ENCODE data around the gene EYA2.

EYA2 gene

GRCh38 chr20:47141941-47142773, 247.5 kb downstream of the EYA2 start:
- no peak for DNase-seq (ENCODE audit: low read depth, low spot score)

GRCh38 chr20:47142774-47143170, 248.1 kb downstream of the EYA2 start:
- no peak for DNase-seq (ENCODE audit: low read depth, low spot score)

GRCh38 chr20:47143657-47144056, 249.0 kb downstream of the EYA2 start:
- no peak for DNase-seq (ENCODE audit: low read depth, low spot score)

- no peak for DNase-seq (ENCODE audit: low read depth, low spot score)
Measured at GRCh38 chr20:47144463-47144862, 249.8 kb downstream of the EYA2 start.

- DNase-seq (ENCODE audit: low read depth, low spot score), result no peak
Measured at GRCh38 chr20:47146686-47147085, 252.0 kb downstream of the EYA2 start.

GRCh38 chr20:47148059-47148458, 253.4 kb downstream of the EYA2 start:
- no peak for DNase-seq (ENCODE audit: low read depth, low spot score)

DNA sequence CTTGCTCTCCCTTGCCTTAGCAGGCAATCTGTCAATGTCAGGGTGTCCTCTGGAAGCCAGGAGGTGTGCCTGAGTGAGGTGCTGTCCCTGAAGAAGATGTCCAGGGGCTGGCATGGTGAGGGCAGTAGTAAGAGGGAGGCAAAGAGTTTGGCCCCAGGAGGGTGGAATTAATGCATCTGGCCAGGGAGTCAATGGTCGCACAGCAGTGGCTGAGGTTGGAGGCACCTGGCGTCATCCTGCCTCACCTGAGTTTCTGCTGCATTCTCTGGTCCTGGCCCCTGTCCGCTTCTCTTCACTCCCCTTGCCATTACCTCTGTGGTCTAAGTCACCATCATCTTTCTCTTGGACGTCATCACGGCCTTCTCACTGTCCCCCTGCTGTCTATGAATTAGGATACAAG, 255.3 kb downstream of the EYA2 start:
- DNase-seq (ENCODE audit: low read depth, low spot score), result no peak

DNA sequence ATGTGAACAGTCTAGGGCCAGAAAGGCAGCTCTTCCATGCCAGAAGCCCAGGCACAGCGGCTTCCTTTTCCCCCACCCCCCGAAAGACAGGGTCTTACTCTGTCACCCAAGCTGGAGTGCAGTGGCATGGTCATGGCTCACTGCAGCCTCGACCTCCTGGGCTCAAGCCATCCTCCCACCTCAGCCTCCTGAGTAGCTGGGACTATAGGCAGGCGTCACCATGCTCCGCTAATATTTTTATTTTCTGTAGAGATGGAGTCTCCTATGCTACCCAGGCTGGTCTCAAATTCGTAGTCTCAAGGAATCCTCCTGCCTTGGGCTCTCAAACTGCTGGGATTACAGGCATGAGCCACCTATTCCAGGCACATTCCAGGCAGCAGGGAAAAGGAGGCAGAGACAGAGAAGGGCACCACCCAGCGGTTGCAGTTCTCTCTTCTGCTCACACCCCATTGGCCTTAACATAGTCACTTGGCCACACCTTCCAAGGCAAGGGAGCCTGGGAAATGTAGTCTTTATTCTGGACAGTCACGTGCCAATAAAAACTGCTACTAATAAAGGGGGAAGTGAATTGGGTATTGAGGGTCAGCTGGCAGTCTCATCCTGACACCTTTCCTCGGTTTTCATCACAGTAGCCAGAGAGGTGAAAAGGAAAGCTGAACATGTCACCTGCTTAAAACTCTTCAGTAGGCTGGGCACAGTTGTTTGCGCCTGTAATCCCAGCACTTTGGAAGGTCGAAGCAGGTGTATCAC, 255.9 kb downstream of the EYA2 start:
- no peak for DNase-seq (ENCODE audit: low read depth, low spot score)

DNA sequence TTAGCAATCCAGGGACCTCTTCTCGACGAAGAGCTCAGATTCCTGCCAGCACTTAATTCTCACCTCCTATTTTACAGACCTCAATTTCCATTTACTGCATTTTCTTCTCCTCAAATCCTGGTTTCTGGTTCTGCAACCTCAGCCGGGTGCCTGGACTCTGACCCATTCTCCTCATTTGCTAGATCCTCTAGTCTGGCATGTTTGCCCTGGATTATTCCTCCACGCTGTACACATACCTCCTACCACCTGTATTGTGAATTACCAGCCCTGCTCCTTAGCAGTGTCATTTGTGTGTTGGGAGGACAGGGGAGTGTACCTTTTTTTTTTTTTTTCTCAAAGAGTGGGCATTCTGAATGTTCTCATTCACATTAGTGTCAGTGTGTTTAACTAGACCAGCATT, 257.4 kb downstream of the EYA2 start:
- DNase-seq (ENCODE audit: low read depth, low spot score), result no peak

- DNase-seq (ENCODE audit: low read depth, low spot score), result no peak
Measured at GRCh38 chr20:47154089-47154488, 259.4 kb downstream of the EYA2 start.

GRCh38 chr20:47156301-47157137, 261.9 kb downstream of the EYA2 start:
- no peak for DNase-seq (ENCODE audit: low read depth, low spot score)

GRCh38 chr20:47159166-47159565, 264.5 kb downstream of the EYA2 start:
- DNase-seq (ENCODE audit: low read depth, low spot score), result no peak

GRCh38 chr20:47160240-47160639, 265.6 kb downstream of the EYA2 start:
- DNase-seq (ENCODE audit: low read depth, low spot score), result no peak

DNA sequence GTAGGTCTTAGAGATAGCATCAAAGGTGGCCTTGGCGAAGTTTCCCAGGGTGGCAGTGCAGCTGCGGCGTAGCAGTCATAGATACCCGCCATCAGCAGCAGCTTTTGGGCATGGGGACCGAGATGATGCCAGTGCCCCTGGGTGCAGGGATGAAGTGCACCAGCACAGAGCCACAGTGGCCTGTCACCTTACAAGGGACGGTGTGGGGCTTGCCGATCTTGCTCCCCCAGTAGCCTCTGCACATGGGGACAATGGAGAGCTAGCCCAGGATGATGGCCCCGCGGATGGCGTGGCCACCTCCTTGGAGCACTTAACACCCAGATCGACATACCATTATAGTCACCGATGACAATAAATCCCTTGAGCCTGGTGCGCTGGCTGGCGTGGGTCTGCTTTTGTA, 266.3 kb downstream of the EYA2 start:
- no peak for DNase-seq (ENCODE audit: low read depth, low spot score)

GRCh38 chr20:47161411-47161810, 266.8 kb downstream of the EYA2 start:
- DNase-seq (ENCODE audit: low read depth, low spot score), result no peak

DNA sequence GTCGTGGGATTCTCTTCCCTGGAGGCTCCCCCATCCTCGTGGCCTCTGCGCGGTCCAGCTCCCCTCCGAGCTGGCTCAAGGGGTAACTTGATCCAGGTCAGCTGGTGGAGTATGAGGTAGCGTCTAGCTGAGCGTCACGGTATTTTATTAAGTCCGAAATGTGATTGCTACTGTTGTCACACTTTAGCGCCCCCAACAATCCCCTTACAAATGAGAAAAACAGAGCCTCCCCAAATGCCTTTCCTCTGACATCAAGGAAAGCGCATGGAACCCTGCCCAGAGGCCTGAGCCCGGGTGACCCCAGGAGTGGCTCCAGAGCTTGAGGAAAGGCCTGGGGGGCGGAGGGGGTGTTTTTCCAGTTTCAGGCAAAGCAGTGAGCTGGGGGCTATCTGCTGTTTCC, 269.5 kb downstream of the EYA2 start:
- DNase-seq (ENCODE audit: low read depth, low spot score), result no peak

GRCh38 chr20:47165376-47165865, 270.8 kb downstream of the EYA2 start:
- no peak for DNase-seq (ENCODE audit: low read depth, low spot score)

- no peak for DNase-seq (ENCODE audit: low read depth, low spot score)
Measured at GRCh38 chr20:47167846-47168245, 273.2 kb downstream of the EYA2 start.

- DNase-seq (ENCODE audit: low read depth, low spot score), result no peak
Measured at GRCh38 chr20:47172579-47172978, 277.9 kb downstream of the EYA2 start.

DNA sequence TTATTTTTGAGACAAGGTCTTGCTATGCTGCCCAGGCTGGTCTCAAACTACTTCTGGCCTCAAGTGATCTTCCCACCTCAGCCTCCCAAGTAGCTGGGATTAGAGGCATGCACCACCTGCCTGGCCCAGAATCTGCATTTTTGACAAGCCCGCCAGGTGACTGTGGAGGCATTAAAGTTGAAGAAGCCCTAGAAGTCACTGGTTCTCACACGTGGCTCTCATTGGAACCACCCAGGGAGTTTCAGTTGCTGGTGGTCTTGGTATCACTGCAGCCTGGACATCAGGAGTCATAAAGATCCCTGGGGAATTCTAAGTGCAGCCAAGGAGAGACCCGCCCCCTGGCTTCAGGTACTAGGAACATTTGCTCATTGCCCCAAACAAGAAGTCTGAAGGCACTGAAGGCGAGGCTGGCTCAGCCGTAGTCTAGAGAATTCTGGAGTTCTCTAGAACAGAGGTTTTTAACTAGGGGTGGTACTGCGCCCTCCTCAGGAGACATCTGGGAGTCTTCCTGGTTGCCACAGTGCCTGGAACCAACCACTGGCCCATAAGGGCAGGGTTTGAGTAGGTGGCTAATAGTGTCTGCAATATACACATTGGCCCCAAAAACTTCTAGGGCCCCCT, 279.1 kb downstream of the EYA2 start:
- no peak for DNase-seq (ENCODE audit: low read depth, low spot score)

- DNase-seq (ENCODE audit: low read depth, low spot score), result no peak
Measured at GRCh38 chr20:47174456-47175243, 280.0 kb downstream of the EYA2 start.
